NCI-H2196 treated with DMSO at 0.1 percent for 48 hours (cell line): ENCODE results near the gene STK10.

Experiments
- DNase-seq: peaks from one replicate; lab custom pipeline; 2025; ENCODE audit not compliant: unreplicated experiment; lab: John Stamatoyannopoulos, UW

The STK10 gene

GRCh38 chr5:172189693-172190296 lies 1.8 kb upstream of the STK10 start:
- no peak for DNase-seq

- DNase-seq, result no peak
Measured at GRCh38 chr5:172188893-172189692, 1.1 kb upstream of the STK10 start.

DNA sequence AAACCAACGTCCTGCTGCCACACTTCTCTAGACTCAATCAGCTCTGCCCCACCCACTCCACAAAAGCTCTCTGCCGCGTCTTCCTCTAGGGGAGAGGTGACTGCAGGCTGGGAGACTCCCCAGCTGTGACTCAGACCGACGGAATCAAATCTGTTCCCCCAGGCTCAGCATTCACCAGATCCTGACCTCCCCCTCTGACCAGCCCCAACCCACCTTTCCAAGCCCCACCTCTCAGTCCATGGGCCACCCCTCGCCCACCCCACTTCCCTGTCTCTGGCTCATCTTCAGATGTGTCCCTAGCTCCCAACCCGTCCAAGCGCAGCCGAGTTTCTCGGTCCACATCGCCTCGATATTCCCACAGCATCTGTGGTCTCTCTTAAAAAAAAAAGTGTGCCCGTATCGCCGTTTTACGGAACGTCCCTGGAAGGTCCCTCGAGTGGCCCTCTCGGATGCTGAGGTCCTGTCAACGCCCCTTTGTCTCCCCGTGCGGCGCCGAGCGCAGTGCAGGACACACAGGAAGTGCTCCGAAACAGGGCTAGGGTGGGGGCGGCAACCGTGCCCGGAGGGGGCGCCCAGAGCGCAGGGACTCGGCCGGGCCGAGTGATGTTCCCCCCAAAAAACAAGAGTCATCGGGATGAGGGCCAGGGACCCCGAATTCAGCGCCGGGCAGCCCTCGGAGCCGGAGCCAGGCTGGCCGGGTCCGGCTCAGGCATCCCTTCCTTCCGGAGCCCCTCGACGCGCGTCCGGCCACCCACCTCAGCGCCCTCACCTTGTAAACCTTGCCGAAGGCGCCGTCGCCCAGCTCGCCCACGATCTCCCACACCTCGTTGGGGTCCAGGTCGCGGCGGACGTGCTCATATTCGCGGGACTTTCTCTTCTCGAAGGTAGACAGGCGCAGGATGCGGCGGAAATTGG lies 649 bp downstream of the STK10 start:
- DNase-seq, result no peak

DNA sequence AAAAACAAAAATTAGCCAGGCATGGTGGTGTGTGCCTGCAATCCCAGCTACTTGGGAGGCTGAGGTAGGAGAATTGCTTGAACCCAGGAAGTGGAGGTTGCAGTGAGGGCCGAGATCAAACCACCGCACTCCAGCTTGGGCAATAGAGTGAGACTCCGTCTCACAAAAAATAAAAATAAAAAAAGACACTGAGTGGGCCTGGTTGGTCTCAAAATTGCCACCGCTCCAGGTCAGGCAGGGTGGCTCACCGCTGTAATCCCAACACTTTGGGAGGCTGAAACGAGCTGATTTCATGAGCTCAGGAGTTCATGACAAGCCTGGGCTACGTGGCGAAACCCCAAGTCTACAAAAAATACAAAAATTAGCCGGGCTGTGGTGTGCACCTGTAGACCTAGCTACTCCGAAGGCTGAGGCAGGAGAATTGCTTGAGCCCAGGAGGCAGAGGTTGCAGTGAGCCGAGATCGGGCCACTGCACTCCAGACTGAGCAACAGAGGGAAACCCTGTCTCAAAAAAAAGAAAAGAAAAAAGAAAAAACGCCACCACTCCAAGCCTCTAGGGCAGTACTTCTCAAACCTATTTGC lies 1.8 kb downstream of the STK10 start:
- DNase-seq, result no peak

DNA sequence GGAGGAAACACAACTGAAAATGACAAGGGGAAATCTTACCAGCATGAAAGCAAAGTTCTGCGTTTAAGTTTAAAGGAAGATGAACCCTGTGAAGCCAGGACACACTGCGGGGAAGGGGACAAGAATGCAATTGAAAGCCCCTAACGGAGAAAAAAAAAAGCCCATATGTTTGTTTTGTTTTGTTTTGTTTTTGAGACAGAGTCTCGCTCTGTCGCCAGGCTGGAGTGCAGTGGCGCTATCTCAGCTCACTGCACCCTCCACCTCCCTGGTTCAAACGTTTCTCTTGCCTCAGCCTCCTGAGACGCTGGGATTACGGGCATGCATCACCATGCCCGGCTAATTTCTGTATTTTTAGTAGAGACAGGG lies 2.9 kb downstream of the STK10 start:
- DNase-seq, result no peak

GRCh38 chr5:172183881-172184280 lies 4.1 kb downstream of the STK10 start:
- no peak for DNase-seq

- DNase-seq, result no peak
Measured at GRCh38 chr5:172182291-172182690, 5.7 kb downstream of the STK10 start.

DNA sequence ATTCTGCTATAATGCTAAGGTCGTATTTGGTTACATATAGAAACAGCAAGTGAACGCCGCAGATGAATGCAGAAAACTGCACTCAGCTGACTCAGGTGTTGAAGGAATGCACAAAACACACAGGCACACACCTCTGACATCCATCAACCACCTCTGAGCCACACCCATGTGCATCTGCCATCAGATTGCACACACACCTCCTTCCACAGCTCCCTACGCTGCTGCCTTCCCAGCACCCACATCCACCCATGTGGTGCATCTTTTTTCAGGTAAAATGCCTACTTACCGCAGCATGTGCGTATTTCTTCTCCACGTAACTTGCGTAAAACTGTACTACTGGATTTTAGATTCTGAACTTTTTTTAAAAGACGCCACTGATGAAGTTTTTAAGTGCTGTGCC lies 7.1 kb downstream of the STK10 start:
- DNase-seq, result no peak

DNA sequence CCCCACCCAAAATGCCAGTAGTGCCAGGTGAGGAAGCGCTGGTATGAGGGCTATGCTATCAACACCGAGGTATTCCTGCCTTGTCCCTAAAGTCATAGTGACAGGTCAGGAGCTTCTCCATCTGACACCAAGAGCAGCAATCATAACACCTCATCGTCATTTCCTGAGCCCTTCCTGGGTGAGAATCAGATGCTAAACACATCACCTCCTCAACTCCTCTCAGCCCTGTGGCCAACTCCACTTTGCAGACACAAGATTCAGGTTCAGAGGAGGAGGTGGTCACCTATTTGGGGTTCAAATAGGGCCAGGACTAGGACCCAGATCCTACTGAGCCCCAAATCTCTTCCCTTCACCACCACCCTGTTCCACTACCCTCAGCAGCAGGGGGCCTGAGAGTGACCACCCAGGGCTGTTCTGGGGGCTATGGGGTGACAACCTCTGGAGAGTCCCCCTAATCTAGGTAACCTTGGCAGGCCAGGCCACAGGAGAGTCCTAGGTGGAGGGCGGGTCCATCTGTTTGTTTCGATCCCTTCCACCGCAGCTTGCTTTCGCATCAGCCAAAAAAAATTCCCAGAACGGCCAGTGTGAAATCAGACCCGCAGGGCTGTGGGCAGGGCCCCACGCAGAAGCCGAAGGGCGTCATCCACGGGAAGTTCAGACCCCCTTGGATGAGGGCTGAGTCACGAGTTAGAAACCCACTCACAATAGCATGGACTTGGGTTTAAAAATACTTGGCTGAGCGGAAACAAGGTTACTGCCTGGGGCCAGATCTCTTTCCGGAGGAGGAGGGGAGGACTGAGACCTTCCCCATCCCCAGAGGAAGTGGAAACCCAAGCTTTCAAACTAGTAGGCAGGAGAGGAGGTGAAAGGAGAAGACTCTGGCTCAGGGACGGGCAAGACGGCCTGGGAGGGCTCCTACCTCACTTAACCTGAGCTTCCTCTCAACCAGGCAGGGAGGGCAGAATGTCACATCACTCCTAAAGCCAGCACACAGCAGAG lies 8.7 kb downstream of the STK10 start:
- no peak for DNase-seq

DNA sequence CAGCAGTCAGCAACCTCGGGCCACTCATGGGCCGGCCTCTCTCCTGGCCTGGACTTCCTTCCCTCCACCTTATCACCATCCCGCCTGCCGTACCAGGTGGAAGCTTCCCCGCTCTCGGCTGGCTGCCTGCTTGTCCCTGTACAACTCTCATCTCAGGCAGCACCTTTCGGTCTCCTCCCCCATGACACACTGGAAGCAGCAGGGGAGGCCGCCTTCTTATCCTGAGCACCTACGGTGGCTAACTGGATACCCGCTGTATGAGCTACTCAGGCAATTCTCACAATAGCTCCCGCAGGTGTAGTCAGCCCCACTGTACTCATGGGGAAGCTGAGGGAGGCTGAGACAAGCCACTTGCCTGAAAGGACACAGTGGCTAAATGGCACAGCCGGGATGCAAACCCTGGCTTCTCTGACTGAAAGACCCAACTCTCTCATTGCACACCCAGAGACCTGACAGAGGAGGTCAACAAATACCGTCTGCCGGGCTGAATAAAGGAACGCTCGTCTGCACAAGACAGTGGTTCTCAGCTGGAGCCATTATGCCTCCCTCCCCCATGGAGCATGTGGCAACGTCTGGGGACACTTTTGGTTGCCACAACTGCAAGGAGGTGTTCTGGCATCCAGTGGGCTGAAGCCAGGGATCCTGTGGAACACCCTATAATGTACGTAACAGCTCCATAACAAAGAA lies 9.6 kb downstream of the STK10 start:
- DNase-seq, result no peak

DNA sequence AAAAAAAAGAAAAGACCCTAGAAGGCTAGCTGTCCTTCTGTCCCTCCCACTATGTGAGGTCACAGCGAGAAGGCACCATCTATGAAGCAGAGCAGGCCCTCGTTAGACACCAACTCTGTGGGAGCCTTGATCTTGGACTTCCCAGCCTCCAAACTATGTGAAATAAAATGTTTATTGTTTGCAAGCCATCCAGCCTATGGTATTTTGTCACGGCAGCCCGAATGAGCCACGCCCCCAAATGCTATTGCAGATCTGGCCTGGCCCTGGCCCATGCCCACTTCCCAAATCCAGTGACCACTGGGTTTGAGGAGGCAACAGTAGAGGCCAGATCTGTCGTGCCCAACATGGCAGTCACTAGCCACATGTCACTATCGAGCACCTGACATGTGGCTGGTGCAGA lies 10.8 kb downstream of the STK10 start:
- no peak for DNase-seq

DNA sequence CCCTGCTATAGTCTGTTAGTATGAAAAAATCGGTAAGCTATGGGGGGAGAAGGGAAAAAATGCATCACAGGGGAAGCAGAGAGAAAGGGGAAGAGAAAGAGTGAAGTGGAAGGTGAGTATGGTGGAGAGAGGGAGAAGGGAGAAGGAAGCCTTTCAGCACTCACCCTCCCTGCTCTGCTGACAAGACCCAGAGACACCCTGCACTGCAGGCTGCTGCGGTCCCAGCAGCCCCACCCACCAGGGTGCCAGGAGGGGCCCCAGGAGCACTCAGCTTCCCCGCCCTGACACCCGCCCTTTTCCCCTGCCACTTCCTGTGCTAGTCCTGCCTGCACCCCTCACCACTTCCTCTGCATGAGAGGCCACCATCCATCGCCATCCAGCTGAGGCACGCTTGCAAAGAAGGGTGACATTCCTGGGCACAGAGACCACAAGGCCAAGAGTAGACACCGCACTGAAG lies 12.7 kb downstream of the STK10 start:
- no peak for DNase-seq

DNA sequence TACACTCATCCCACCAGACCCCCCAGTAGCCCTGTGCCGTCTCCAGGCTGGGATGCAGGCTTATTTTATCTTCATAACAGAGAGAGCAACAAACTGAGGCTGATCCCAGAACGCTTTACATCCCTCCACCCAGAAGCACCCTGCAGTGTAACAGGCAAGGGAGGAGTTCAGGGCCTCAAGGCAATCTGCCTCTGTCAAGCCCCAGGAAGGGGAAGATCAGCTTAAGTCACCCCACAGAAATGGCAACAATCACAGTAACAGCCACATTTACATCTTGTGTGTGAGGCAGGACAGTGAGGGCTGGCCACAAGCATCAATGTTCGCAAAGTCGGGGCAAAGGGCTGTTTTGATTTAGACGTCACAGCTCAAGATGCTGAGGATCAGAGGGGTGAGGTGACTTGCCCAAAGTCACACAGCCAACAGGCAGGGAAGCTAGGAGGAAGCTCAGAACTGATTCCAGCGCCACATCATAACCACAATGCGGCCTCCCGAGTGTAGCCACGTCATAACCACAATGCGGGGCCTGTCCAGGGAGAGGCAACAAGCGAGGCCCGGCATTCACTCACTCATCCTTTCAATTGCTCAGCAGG lies 14.4 kb downstream of the STK10 start:
- DNase-seq, result no peak

DNA sequence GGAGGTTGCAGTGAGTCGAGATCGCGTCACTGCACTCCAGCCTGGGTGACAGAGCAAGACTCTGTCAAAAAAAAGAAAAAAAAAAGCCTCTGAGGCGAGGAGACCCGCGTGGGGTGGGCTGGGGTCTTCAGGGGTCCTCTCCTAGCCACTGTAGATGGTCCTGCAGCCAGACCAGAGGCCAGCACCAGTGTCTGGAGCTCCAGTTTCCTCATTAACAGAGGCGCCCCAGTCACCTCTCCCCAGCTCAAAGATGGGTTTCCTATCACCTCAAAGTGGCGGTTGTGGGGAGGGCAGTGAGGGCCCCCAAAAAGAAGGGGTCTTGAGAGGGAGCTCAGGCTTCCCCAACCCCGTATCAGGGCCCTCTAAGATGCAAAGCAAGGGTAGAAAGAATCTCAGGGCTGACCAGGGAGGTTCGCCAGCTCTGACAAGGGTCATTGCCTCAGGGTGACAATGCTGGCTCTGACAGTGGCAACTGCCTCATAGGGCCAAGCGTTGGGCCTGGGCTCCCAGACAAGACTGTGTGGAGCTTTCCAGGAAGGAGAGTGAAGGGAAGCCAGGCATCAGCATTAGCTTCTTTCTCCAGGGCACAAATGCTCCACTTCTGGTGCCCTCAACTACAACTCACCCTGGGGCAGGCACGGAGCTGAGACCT lies 15.0 kb downstream of the STK10 start:
- no peak for DNase-seq

GRCh38 chr5:172171118-172171517 lies 16.9 kb downstream of the STK10 start:
- DNase-seq, result no peak

- DNase-seq, result no peak
Measured at GRCh38 chr5:172170251-172170701, 17.7 kb downstream of the STK10 start.

- DNase-seq, result no peak
Measured at GRCh38 chr5:172169216-172169615, 18.8 kb downstream of the STK10 start.

DNA sequence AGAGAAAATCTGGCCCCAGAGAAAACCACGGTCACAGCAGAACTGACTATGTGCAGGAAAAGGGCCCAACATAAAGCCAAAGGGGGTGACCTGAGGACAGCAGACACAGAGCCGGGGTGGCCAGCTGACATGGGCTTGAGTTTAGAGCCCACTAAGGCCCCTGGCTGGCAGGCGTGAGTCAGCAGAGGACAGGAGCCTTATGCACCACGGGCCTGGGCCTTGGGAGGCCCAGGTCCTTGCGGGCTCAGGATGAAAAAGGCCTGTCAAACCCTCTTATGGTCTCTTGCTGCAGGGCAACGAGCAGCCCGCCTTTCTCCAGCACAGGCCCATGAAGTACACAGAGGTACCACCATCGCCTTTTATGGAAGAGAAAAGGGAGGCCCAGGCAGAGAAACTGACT lies 19.7 kb downstream of the STK10 start:
- no peak for DNase-seq

DNA sequence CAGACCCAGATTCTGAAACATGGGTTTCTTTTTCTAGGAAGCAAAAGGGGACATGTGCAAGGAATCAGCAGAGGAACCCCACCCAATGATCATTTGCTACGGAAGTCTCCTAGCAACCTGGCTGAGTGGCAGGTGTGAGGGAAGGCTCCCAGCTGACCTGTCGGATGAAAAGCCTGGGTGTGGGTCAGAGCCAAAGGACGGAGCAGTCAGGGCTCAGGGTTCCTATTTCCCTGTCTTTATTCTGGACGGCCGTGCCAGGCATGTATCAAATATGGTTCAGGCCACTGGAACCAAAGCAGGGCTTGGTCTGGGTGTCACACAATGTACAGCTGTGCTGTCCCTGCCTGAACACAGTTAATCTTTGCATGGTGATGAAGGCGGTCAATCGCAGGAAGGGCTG lies 20.1 kb downstream of the STK10 start:
- no peak for DNase-seq
